ENCODE measurements around the gene RNF25.

DNA sequence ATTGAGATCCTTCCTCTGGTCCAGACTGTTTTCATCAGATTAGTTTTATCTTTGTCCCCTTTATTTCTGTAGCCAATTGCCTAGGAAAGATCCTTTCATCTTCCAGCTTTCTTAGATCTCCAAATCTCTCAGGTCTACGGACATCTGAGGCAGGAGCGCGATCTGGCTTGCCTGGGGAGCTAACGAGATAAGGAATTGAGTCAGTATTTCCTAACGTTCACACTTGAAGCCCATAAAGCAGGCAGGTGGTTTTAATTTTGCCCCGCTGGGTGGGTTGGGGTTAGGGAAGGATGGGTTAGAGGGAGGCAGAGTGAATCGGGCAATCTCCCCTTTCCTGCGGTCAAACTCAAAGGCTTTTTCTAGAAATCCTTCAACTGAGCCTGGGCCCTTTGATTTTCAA, 38.1 kb upstream of the RNF25 start:
- TF ChIP-seq POLR2A (IDR thresholded peaks at IDR 0.05) (no peak), EP300 (IDR thresholded peaks at IDR 0.05) (no peak), POLR2AphosphoS5 (IDR thresholded peaks at IDR 0.05) (no peak)
- TF ChIP-seq, protein P1, sequence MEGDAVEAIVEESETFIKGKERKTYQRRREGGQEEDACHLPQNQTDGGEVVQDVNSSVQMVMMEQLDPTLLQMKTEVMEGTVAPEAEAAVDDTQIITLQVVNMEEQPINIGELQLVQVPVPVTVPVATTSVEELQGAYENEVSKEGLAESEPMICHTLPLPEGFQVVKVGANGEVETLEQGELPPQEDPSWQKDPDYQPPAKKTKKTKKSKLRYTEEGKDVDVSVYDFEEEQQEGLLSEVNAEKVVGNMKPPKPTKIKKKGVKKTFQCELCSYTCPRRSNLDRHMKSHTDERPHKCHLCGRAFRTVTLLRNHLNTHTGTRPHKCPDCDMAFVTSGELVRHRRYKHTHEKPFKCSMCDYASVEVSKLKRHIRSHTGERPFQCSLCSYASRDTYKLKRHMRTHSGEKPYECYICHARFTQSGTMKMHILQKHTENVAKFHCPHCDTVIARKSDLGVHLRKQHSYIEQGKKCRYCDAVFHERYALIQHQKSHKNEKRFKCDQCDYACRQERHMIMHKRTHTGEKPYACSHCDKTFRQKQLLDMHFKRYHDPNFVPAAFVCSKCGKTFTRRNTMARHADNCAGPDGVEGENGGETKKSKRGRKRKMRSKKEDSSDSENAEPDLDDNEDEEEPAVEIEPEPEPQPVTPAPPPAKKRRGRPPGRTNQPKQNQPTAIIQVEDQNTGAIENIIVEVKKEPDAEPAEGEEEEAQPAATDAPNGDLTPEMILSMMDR (IDR thresholded peaks at IDR 0.05) = no peak

Measured in stomach (tissue), 4 donors.